Measurements from ENCODE around the gene RUBCNL. TPM values are rescaled to one million over a fixed set of nuclear protein-coding genes. Genes with fewer than 3 reads are reported as not detected.

The RUBCNL gene
- total and polyA plus RNA-seq, 9 of the 15 experiments (the other 6 are each of a cell fraction or from before 2014, with no cell fraction given) = 0.04 to 0.35 (median 0.12) TPM; not detected in 3

DNA sequence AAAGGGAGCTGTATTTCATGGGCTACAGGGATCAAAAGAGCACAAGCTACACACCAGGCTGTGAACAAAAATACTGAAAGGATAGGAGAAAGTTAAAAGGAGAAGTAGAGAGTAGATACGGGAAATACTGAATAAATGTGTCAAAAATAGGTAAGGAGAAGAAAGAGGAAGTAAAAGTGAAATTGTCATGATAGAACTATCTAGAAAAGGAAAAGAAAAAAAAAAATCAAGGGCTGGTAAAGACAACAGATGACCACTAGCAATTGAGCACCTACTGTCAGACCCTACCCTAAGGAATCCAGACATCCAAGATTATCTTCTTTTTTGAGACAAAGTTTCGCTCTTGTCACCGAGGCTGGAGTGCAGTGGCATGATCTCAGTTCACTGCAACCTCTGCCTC is 4.8 kb downstream of the RUBCNL start:
- no peak overlapping the region for H3K27ac ChIP-seq (ENCODE audit: extremely low read depth, low read depth, low read length)
- no peak overlapping the region for H3K4me3 ChIP-seq
- CTCF ChIA-PET (ENCODE audit: low intra/inter-chr PET ratio) = no interaction called here
- H3K4me1 ChIP-seq (replicated peaks in 1 of 2; ENCODE audit: control insufficient read depth in 2 of 2, insufficient read depth in 2 of 2, low read length in 2 of 2) = peaks cover 0 to 3% of the 10 kb centered on the region in 2 experiments; a peak in 2 of 5 replicates
- H3K36me3 ChIP-seq (ENCODE audit: control insufficient read depth, insufficient read depth, low read length) = no peaks in the 10 kb centered on the region
- FAIRE-seq = no peak
- no peaks in the 10 kb centered on the region for H3K9me1 ChIP-seq (ENCODE audit: control insufficient read depth, insufficient read depth, low read length)
- H3K9ac ChIP-seq (ENCODE audit: insufficient read depth in 1 of 2, low read depth in 2 of 2, low read length in 2 of 2) = no peak overlapping the region
- no TSS peak for BruUV-seq (replicated peaks)
- DNase-seq (ENCODE audit: extremely low read depth in 1 of 4, low spot score in 3 of 4) = no peak
- POLR2A ChIA-PET = no interaction called here
- peaks cover 10 to 14% of the 10 kb centered on the region in 2 experiments; a peak in 4 of 5 replicates for H3K27me3 ChIP-seq (ENCODE audit: control insufficient read depth in 2 of 2, insufficient read depth in 2 of 2, low read length in 2 of 2)
- no peak overlapping the region for H3K4me2 ChIP-seq (ENCODE audit: insufficient read depth, low read length)
- no peak overlapping the region for H2AFZ ChIP-seq (ENCODE audit: low read depth, low read length)
- WGBS (ENCODE audit: insufficient coverage, low coverage, missing lambda C conversion rate) = 3% methylated on average over 3 of the region's 3 CpGs
- TF ChIP-seq SNAPC5 (CRISPR knock-in tag; IDR thresholded peaks at IDR 0.05) = no peak
- no peak for TF ChIP-seq FOXM1 (IDR thresholded peaks at IDR 0.05; ENCODE audit: low read depth)
- no peak for TF ChIP-seq FOXM1 (CRISPR knock-in tag; IDR thresholded peaks at IDR 0.05; ENCODE audit: low read depth)
- intact Hi-C loops (cut with micrococcal nuclease) = loop anchor here (10.0 kb wide), 1 partner anchor 73 kb away; no protein-coding TSS in a partner anchor
- H3K79me2 ChIP-seq (ENCODE audit: control insufficient read depth, insufficient read depth, low read length) = no peaks in the 10 kb centered on the region
- no peak for ATAC-seq
- no peaks in the 10 kb centered on the region for H4K20me1 ChIP-seq (replicated peaks; ENCODE audit: control insufficient read depth, insufficient read depth, low read length)
- no peaks in the 10 kb centered on the region for H3K9me3 ChIP-seq (replicated peaks; ENCODE audit: control insufficient read depth, insufficient read depth, low read depth, low read length)
- in situ Hi-C loops (cut with MboI) = no loop called here

- Histone ChIP-seq H3K9me1 (ENCODE audit: control insufficient read depth, insufficient read depth, low read length) (no peaks in the 10 kb centered on the region), H3K4me2 (ENCODE audit: insufficient read depth, low read length) (no peak overlapping the region), H3K9me3 (replicated peaks; ENCODE audit: control insufficient read depth, insufficient read depth, low read depth, low read length) (no peaks in the 10 kb centered on the region), H3K9ac (ENCODE audit: insufficient read depth in 1 of 2, low read depth in 2 of 2, low read length in 2 of 2) (no peak overlapping the region), H2AFZ (ENCODE audit: low read depth, low read length) (no peak overlapping the region), H3K4me1 (replicated peaks in 1 of 2; ENCODE audit: control insufficient read depth in 2 of 2, insufficient read depth in 2 of 2, low read length in 2 of 2) (no peaks in the 10 kb centered on the region), H3K36me3 (ENCODE audit: control insufficient read depth, insufficient read depth, low read length) (no peaks in the 10 kb centered on the region), H3K4me3 (no peak overlapping the region), H3K27ac (ENCODE audit: extremely low read depth, low read depth, low read length) (no peak overlapping the region), H3K79me2 (ENCODE audit: control insufficient read depth, insufficient read depth, low read length) (no peaks in the 10 kb centered on the region), H3K27me3 (ENCODE audit: control insufficient read depth in 2 of 2, insufficient read depth in 2 of 2, low read length in 2 of 2) (peaks cover 0 to 5% of the 10 kb centered on the region in 2 experiments; a peak in 2 of 5 replicates), H4K20me1 (replicated peaks; ENCODE audit: control insufficient read depth, insufficient read depth, low read length) (no peaks in the 10 kb centered on the region)
- FAIRE-seq = no peak
- ChIA-PET CTCF (ENCODE audit: low intra/inter-chr PET ratio) (no interaction called here), POLR2A (no interaction called here)
- TF ChIP-seq TAL1 (IDR thresholded peaks at IDR 0.05) = no peak
- TF ChIP-seq ATF4 (CRISPR knock-in tag; IDR thresholded peaks at IDR 0.05) = no peak
- no peak for TF ChIP-seq BHLHE40 (IDR thresholded peaks at IDR 0.05; ENCODE audit: low read length)
- TF ChIP-seq, protein P1, sequence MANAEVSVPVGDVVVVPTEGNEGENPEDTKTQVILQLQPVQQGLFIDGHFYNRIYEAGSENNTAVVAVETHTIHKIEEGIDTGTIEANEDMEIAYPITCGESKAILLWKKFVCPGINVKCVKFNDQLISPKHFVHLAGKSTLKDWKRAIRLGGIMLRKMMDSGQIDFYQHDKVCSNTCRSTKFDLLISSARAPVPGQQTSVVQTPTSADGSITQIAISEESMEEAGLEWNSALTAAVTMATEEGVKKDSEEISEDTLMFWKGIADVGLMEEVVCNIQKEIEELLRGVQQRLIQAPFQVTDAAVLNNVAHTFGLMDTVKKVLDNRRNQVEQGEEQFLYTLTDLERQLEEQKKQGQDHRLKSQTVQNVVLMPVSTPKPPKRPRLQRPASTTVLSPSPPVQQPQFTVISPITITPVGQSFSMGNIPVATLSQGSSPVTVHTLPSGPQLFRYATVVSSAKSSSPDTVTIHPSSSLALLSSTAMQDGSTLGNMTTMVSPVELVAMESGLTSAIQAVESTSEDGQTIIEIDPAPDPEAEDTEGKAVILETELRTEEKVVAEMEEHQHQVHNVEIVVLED (CRISPR knock-in tag; IDR thresholded peaks at IDR 0.05) = no peak
- TF ChIP-seq DACH1 (IDR thresholded peaks at IDR 0.05; ENCODE audit: partially characterized antibody) = no peak
- no peak for TF ChIP-seq THRAP3 (IDR thresholded peaks at IDR 0.05; ENCODE audit: borderline replicate concordance)
- TF ChIP-seq MCM3 (IDR thresholded peaks at IDR 0.05) = no peak
- no peak for TF ChIP-seq SNRNP70 (optimal IDR thresholded peaks at IDR 0.05; ENCODE audit: low read depth, low read length)
- TF ChIP-seq SRSF7 (optimal IDR thresholded peaks at IDR 0.05; ENCODE audit: low read depth, low read length) = no peak
- ATAC-seq = no peak
- no TSS peak for BruUV-seq (replicated peaks)
- in situ Hi-C loops (cut with MboI) = no loop called here
- intact Hi-C loops (cut with micrococcal nuclease) = loop anchor here (10.0 kb wide), 1 partner anchor 75 kb away; no protein-coding TSS in a partner anchor
- WGBS (ENCODE audit: insufficient coverage, low coverage, missing lambda C conversion rate) = 0% methylated on average over 4 of the region's 4 CpGs
- no peak for DNase-seq (ENCODE audit: extremely low read depth in 1 of 4, low spot score in 3 of 4)
Measured at GRCh38 chr13:46380242-46380641, 6.8 kb downstream of the RUBCNL start.

Measured in K562 (cell line).